ENCODE measurements around the gene HAPSTR1.

- no peak for TF ChIP-seq EZH2 (IDR thresholded peaks at IDR 0.05; ENCODE audit: borderline replicate concordance, low read depth, low read length, severe bottlenecking)
- TF ChIP-seq, protein P1, sequence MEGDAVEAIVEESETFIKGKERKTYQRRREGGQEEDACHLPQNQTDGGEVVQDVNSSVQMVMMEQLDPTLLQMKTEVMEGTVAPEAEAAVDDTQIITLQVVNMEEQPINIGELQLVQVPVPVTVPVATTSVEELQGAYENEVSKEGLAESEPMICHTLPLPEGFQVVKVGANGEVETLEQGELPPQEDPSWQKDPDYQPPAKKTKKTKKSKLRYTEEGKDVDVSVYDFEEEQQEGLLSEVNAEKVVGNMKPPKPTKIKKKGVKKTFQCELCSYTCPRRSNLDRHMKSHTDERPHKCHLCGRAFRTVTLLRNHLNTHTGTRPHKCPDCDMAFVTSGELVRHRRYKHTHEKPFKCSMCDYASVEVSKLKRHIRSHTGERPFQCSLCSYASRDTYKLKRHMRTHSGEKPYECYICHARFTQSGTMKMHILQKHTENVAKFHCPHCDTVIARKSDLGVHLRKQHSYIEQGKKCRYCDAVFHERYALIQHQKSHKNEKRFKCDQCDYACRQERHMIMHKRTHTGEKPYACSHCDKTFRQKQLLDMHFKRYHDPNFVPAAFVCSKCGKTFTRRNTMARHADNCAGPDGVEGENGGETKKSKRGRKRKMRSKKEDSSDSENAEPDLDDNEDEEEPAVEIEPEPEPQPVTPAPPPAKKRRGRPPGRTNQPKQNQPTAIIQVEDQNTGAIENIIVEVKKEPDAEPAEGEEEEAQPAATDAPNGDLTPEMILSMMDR (IDR thresholded peaks at IDR 0.05; ENCODE audit: borderline replicate concordance, extremely low read depth, low read length, poor library complexity, severe bottlenecking): no peak
Measured at GRCh38 chr16:9124444-9124843, 33.0 kb downstream of the HAPSTR1 start.
